HepG2 (cell line): ENCODE data around the gene MYLK2. TPM values are rescaled to one million over a fixed set of nuclear protein-coding genes. Genes with fewer than 3 reads are reported as not detected.

Experiments used
- ERF ChIP-seq: IDR thresholded peaks from 2 replicates; pipeline ENCODE4 v1.6.1; 2018; ENCODE audit warnings: missing biosample characterization, missing genetic modification reagents
- KLF16 ChIP-seq, 2 experiments: sonication (generic) in 1 of 2; formaldehyde crosslinking in 1 of 2; IDR thresholded peaks; 2 replicates each; pipeline versions ENCODE4 v1.6.1 to v1.8.0; 2016 to 2023; ENCODE audit warnings: missing genetic modification reagents in 2 of 2, missing compliant biosample characterization in 1 of 2
- MTF1 ChIP-seq: sonication (generic); formaldehyde crosslinking; IDR thresholded peaks from 2 replicates; pipeline ENCODE4 v1.5.0; 2020; ENCODE audit warnings: missing genetic modification reagents
- NKX3-1 ChIP-seq: sonication (generic); formaldehyde crosslinking; IDR thresholded peaks from 2 replicates; pipeline ENCODE4 v1.5.0; 2020; ENCODE audit warnings: missing genetic modification reagents
- SATB2 ChIP-seq: sonication (generic); formaldehyde crosslinking; IDR thresholded peaks from 2 replicates; pipeline ENCODE4 v1.5.0; 2020; ENCODE audit warnings: missing genetic modification reagents
- SRY ChIP-seq: sonication (generic); formaldehyde crosslinking; IDR thresholded peaks from 2 replicates; pipeline ENCODE4 v1.8.0; 2022; ENCODE audit warnings: mild to moderate bottlenecking, missing genetic modification reagents
- THRA ChIP-seq: sonication (generic); formaldehyde crosslinking; IDR thresholded peaks from 2 replicates; pipeline ENCODE4 v1.4.0; 2020; ENCODE audit warnings: missing genetic modification reagents, borderline replicate concordance
- ZFP41 ChIP-seq: sonication (generic); formaldehyde crosslinking; IDR thresholded peaks from 2 replicates; pipeline ENCODE4 v1.4.0; 2020; ENCODE audit warnings: mild to moderate bottlenecking, missing genetic modification reagents, borderline replicate concordance
- ZHX2 ChIP-seq, 2 experiments: sonication (generic) in 1 of 2; formaldehyde crosslinking in 1 of 2; IDR thresholded peaks; 2 replicates each; pipeline versions ENCODE4 v1.6.1 to v1.9.0; 2014 to 2022; ENCODE audit warnings: antibody characterized with exemption in 1 of 2, borderline replicate concordance in 1 of 2, inconsistent platforms in 1 of 2, low read depth in 1 of 2, missing genetic modification reagents in 1 of 2
- ZNF234 ChIP-seq: sonication (generic); formaldehyde crosslinking; conservative IDR thresholded peaks from 2 replicates; pipeline ENCODE4 v1.5.1; 2020; ENCODE audit warnings: mild to moderate bottlenecking, missing genetic modification reagents
- ZNF292 ChIP-seq: sonication (generic); formaldehyde crosslinking; IDR thresholded peaks from 2 replicates; pipeline ENCODE4 v1.8.1; 2022; ENCODE audit warnings: mild to moderate bottlenecking, low read depth, missing genetic modification reagents, borderline replicate concordance
- ZNF317 ChIP-seq: sonication (generic); formaldehyde crosslinking; IDR thresholded peaks from 2 replicates; pipeline ENCODE4 v1.5.0; 2020; ENCODE audit warnings: mild to moderate bottlenecking, missing genetic modification reagents
- ZNF576 ChIP-seq: sonication (generic); formaldehyde crosslinking; IDR thresholded peaks from 2 replicates; pipeline ENCODE4 v1.4.0; 2020; ENCODE audit warnings: mild to moderate bottlenecking, missing genetic modification reagents
- polyA plus RNA-seq, 8 experiments: library from polyadenylated mRNA; depleted of rRNA in 3 of 8; stranded (reverse) in 7 of 8; unstranded in 1 of 8; fragments of >200 nt; fragmentation: Illumina TruSeq in 4 of 8; extraction: Trizol in 4 of 8; gene quantifications; 2 replicates each; pipeline versions ENCODE4 v1.2.1 to v1.2.3, GENCODE V29; 2011 to 2016; ENCODE audit warnings: low read depth in 4 of 8, missing spikeins in 1 of 8, mixed read lengths in 1 of 8; ENCODE audit not compliant: insufficient read depth in 1 of 8
- total RNA-seq, 5 experiments: library from RNA; depleted of rRNA; stranded (reverse); fragments of >200 nt; fragmentation: Illumina TruSeq; extraction: Trizol; gene quantifications; 2 replicates each; pipeline ENCODE4 v1.2.3, GENCODE V29; 2016; ENCODE audit warnings: low read depth in 1 of 5
- TF ChIP-seq, protein P1 (sequence below): sonication (generic); formaldehyde crosslinking; conservative IDR thresholded peaks from 2 replicates; pipeline ENCODE4 v1.4.0; 2020; ENCODE audit warnings: mild to moderate bottlenecking, missing genetic modification reagents, moderate library complexity
- TF ChIP-seq, protein P2 (sequence below): sonication (generic); formaldehyde crosslinking; IDR thresholded peaks from 2 replicates; pipeline ENCODE4 v1.5.1; 2020; ENCODE audit warnings: mild to moderate bottlenecking, moderate library complexity, missing genetic modification reagents

Gene MYLK2
- total and polyA plus RNA-seq, 2 of the 13 experiments (the other 11 are each of a cell fraction or from before 2014, with no cell fraction given), result 0.27 TPM; not detected in 1

- TF ChIP-seq, protein P1, sequence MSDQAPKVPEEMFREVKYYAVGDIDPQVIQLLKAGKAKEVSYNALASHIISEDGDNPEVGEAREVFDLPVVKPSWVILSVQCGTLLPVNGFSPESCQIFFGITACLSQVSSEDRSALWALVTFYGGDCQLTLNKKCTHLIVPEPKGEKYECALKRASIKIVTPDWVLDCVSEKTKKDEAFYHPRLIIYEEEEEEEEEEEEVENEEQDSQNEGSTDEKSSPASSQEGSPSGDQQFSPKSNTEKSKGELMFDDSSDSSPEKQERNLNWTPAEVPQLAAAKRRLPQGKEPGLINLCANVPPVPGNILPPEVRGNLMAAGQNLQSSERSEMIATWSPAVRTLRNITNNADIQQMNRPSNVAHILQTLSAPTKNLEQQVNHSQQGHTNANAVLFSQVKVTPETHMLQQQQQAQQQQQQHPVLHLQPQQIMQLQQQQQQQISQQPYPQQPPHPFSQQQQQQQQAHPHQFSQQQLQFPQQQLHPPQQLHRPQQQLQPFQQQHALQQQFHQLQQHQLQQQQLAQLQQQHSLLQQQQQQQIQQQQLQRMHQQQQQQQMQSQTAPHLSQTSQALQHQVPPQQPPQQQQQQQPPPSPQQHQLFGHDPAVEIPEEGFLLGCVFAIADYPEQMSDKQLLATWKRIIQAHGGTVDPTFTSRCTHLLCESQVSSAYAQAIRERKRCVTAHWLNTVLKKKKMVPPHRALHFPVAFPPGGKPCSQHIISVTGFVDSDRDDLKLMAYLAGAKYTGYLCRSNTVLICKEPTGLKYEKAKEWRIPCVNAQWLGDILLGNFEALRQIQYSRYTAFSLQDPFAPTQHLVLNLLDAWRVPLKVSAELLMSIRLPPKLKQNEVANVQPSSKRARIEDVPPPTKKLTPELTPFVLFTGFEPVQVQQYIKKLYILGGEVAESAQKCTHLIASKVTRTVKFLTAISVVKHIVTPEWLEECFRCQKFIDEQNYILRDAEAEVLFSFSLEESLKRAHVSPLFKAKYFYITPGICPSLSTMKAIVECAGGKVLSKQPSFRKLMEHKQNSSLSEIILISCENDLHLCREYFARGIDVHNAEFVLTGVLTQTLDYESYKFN (CRISPR knock-in tag), result peak; percentile 24; the same call in 1 of the 2 replicates
- peak; percentile 79 for TF ChIP-seq ZNF576 (CRISPR knock-in tag)
- TF ChIP-seq, protein P2, sequence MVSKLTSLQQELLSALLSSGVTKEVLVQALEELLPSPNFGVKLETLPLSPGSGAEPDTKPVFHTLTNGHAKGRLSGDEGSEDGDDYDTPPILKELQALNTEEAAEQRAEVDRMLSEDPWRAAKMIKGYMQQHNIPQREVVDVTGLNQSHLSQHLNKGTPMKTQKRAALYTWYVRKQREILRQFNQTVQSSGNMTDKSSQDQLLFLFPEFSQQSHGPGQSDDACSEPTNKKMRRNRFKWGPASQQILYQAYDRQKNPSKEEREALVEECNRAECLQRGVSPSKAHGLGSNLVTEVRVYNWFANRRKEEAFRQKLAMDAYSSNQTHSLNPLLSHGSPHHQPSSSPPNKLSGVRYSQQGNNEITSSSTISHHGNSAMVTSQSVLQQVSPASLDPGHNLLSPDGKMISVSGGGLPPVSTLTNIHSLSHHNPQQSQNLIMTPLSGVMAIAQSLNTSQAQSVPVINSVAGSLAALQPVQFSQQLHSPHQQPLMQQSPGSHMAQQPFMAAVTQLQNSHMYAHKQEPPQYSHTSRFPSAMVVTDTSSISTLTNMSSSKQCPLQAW (CRISPR knock-in tag), result peak; percentile 61; the same call in 1 of the 2 replicates
- no peak for TF ChIP-seq ZNF292 (CRISPR knock-in tag)
- TF ChIP-seq KLF16 (CRISPR knock-in tag; IDR thresholded peaks at IDR 0.05), result no peak
- no peak for TF ChIP-seq MTF1 (CRISPR knock-in tag)
- no peak for TF ChIP-seq NKX3-1 (CRISPR knock-in tag)
- no peak for TF ChIP-seq ZNF234 (CRISPR knock-in tag)
- no peak for TF ChIP-seq THRA (CRISPR knock-in tag)
- no peak for TF ChIP-seq ZHX2 (IDR thresholded peaks at IDR 0.05; ENCODE audit: low read depth)
- no peak for TF ChIP-seq ZHX2 (CRISPR knock-in tag; IDR thresholded peaks at IDR 0.05; ENCODE audit: borderline replicate concordance)
- TF ChIP-seq SATB2, result no peak
- no peak for TF ChIP-seq ERF (CRISPR knock-in tag)
- TF ChIP-seq SRY, result no peak
- TF ChIP-seq ZNF317 (CRISPR knock-in tag), result no peak
- no peak for TF ChIP-seq ZFP41 (CRISPR knock-in tag)
Observed at GRCh38 chr20:31861385-31862156, 42.4 kb downstream of the MYLK2 start (continued).
